SU-DHL-6 (cell line): ENCODE measurements around the gene DIAPH3.

Experiments
- H2AFZ ChIP-seq: fragments of 200-600 bp; sonication (generic); 2 replicates; pipeline ENCODE4 v1.6.1; 2014; ENCODE audit warnings: low read depth, mild to moderate bottlenecking, moderate library complexity, mixed read lengths, antibody characterized with exemption, low read length; ENCODE audit not compliant: severe bottlenecking
- H3F3A ChIP-seq: fragments of 200-600 bp; shearing (Covaris generic); 2 replicates; pipeline ENCODE4 v1.6.0; 2016; ENCODE audit warnings: antibody characterized with exemption, mild to moderate bottlenecking; ENCODE audit not compliant: insufficient read depth
- H3K27ac ChIP-seq: fragments of 200-600 bp; sonication (generic); 2 replicates; pipeline ENCODE4 v1.5.1; 2016; ENCODE audit warnings: low read depth, mild to moderate bottlenecking, low read length, moderate library complexity, mixed read lengths
- H3K27me3 ChIP-seq: fragments of 200-600 bp; sonication (generic), shearing (Covaris generic); 2 replicates; pipeline ENCODE4 v1.6.0; 2014; ENCODE audit warnings: mild to moderate bottlenecking, low read length
- H3K36me3 ChIP-seq: fragments of 200-600 bp; sonication (generic); 2 replicates; pipeline ENCODE4 v1.6.1; 2014; ENCODE audit warnings: mild to moderate bottlenecking, low read length, mixed read lengths
- H3K4me2 ChIP-seq: fragments of 300-600, 200-600 bp; shearing (Covaris generic), sonication (generic); 2 replicates; pipeline ENCODE4 v1.6.0; 2014; ENCODE audit warnings: low read length, low read depth, mild to moderate bottlenecking; ENCODE audit not compliant: poor library complexity, severe bottlenecking
- H3K4me3 ChIP-seq: fragments of 200-600 bp; sonication (generic); 2 replicates; pipeline ENCODE4 v1.5.1; 2014; ENCODE audit warnings: antibody characterized with exemption, low read length, mild to moderate bottlenecking, mixed read lengths; ENCODE audit not compliant: insufficient read depth, poor library complexity, severe bottlenecking
- H3K79me2 ChIP-seq: fragments of 200-600 bp; sonication (generic); 2 replicates; pipeline ENCODE4 v1.6.1; 2014; ENCODE audit warnings: mild to moderate bottlenecking, low read length, moderate library complexity; ENCODE audit not compliant: insufficient read depth
- H3K9ac ChIP-seq: fragments of 200-600 bp; sonication (generic); 2 replicates; pipeline ENCODE4 v1.7.0; 2014; ENCODE audit warnings: mild to moderate bottlenecking, low read length
- H3K9me2 ChIP-seq: fragments of 200-600 bp; sonication (generic); replicated peaks from 2 replicates; pipeline ENCODE4 v1.6.1; 2014; ENCODE audit warnings: low read length; ENCODE audit not compliant: insufficient read depth
- H3K9me3 ChIP-seq: fragments of 200-600 bp; sonication (generic); 2 replicates; pipeline ENCODE4 v1.6.1; 2014; ENCODE audit warnings: low read length, mixed read lengths; ENCODE audit not compliant: insufficient read depth
- H4K20me1 ChIP-seq: fragments of 200-600 bp; sonication (generic); 2 replicates; pipeline ENCODE4 v1.6.1; 2014; ENCODE audit warnings: low read depth, mild to moderate bottlenecking, antibody characterized with exemption, low read length, moderate library complexity, mixed read lengths
- EZH2phosphoT487 ChIP-seq: fragments of 200-600 bp; sonication (generic), shearing (Covaris generic); conservative IDR thresholded peaks from 2 replicates; pipeline ENCODE4 v1.6.1; 2018; ENCODE audit warnings: mild to moderate bottlenecking, antibody characterized with exemption, low read length, moderate library complexity, mixed read lengths
- TF ChIP-seq, protein P1 (sequence below): fragments of 200-600 bp; sonication (generic); IDR thresholded peaks from one replicate; pipeline ENCODE4 v1.5.1; 2017; ENCODE audit warnings: antibody characterized with exemption, mild to moderate bottlenecking, low read length, moderate library complexity; ENCODE audit not compliant: insufficient read depth, poor library complexity, severe bottlenecking

DIAPH3 gene

DNA sequence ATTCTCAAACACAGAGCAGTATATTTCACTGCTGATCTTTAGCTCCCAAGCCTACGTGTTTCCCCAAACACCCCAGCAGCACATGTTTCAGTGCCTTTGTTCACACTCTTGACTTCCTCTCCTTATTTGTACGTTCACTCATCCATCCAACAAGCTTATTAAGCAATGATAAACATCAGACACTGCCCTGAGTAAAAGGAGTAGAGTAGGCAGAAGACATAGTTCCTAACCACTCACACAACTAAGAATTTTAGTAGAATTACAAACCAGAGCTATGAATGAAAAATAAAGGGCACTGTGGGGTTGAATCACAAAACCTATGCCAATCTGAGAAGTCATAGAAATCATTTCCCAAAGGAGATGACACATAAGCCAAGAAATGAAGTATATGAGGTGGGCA lies 213.5 kb downstream of the DIAPH3 start:
- Histone ChIP-seq H3K27ac (no peak overlapping the region), H3K36me3 (no peaks in the 10 kb centered on the region), H3K4me3 (no peak overlapping the region), H2AFZ (no peak overlapping the region), H3K9ac (no peak overlapping the region), H3K79me2 (no peaks in the 10 kb centered on the region), H3F3A (no peaks in the 10 kb centered on the region), H3K9me3 (no peaks in the 10 kb centered on the region), H4K20me1 (no peaks in the 10 kb centered on the region), H3K4me2 (no peak overlapping the region), H3K27me3 (no peaks in the 10 kb centered on the region), H3K9me2 (no peaks in the 10 kb centered on the region)
- TF ChIP-seq EZH2phosphoT487 = no peak
- TF ChIP-seq, protein P1, sequence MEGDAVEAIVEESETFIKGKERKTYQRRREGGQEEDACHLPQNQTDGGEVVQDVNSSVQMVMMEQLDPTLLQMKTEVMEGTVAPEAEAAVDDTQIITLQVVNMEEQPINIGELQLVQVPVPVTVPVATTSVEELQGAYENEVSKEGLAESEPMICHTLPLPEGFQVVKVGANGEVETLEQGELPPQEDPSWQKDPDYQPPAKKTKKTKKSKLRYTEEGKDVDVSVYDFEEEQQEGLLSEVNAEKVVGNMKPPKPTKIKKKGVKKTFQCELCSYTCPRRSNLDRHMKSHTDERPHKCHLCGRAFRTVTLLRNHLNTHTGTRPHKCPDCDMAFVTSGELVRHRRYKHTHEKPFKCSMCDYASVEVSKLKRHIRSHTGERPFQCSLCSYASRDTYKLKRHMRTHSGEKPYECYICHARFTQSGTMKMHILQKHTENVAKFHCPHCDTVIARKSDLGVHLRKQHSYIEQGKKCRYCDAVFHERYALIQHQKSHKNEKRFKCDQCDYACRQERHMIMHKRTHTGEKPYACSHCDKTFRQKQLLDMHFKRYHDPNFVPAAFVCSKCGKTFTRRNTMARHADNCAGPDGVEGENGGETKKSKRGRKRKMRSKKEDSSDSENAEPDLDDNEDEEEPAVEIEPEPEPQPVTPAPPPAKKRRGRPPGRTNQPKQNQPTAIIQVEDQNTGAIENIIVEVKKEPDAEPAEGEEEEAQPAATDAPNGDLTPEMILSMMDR = no peak

DNA sequence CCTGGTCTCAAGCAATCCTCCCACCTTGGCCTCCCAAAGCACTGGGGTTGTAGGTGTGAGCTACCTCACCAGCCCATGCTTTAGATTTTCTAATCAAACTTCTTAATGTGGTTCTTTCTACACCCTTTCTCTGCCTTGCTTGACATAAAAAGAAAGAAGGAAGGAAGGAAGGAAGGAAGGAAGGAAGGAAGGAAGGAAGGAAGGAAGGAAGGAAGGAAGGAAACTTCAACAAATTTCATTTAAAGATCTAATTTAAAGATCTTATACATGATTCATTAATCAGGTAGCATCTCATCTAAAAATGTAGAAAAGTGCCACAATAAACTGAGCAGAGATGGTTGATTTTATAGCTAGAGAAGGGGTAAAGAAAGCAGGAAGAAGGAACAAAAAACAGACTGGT lies 215.0 kb downstream of the DIAPH3 start:
- no peak overlapping the region for H2AFZ ChIP-seq
- H3K9ac ChIP-seq = no peak overlapping the region
- no peaks in the 10 kb centered on the region for H3K9me2 ChIP-seq
- no peaks in the 10 kb centered on the region for H3K27me3 ChIP-seq
- no peaks in the 10 kb centered on the region for H3K79me2 ChIP-seq
- no peak overlapping the region for H3K4me3 ChIP-seq
- no peak overlapping the region for H3K4me2 ChIP-seq
- no peaks in the 10 kb centered on the region for H3K9me3 ChIP-seq
- no peaks in the 10 kb centered on the region for H3F3A ChIP-seq
- H3K36me3 ChIP-seq = no peaks in the 10 kb centered on the region
- no peak for TF ChIP-seq EZH2phosphoT487
- no peaks in the 10 kb centered on the region for H4K20me1 ChIP-seq
- no peak overlapping the region for H3K27ac ChIP-seq

DNA sequence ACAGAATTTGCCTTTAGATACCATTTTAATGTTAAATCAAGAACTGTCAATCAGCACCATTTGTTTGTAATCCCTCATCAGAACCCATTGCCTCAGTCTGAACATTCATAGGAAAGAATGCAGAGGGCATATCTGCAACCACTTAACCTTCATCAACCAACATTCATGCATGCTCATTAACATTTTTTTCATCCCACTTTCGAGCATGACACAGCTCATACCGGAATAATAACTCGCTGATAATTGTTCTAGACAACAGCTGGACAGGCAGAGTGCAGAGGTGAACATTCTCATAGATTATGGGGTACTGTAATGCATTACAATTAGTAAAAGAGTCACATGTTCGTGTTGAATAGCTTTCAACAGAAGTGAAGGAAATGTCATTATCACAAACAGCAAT lies 216.8 kb downstream of the DIAPH3 start:
- no peaks in the 10 kb centered on the region for H3K9me2 ChIP-seq
- H3K27ac ChIP-seq = no peak overlapping the region
- no peaks in the 10 kb centered on the region for H3K36me3 ChIP-seq
- no peak overlapping the region for H3K4me2 ChIP-seq
- no peaks in the 10 kb centered on the region for H3K79me2 ChIP-seq
- H3K4me3 ChIP-seq = no peak overlapping the region
- no peaks in the 10 kb centered on the region for H3F3A ChIP-seq
- TF ChIP-seq, protein P1 = no peak
- TF ChIP-seq EZH2phosphoT487 = no peak
- H3K27me3 ChIP-seq = no peaks in the 10 kb centered on the region
- H3K9ac ChIP-seq = no peak overlapping the region
- H2AFZ ChIP-seq = no peak overlapping the region
- H4K20me1 ChIP-seq = no peaks in the 10 kb centered on the region
- H3K9me3 ChIP-seq = no peaks in the 10 kb centered on the region

DNA sequence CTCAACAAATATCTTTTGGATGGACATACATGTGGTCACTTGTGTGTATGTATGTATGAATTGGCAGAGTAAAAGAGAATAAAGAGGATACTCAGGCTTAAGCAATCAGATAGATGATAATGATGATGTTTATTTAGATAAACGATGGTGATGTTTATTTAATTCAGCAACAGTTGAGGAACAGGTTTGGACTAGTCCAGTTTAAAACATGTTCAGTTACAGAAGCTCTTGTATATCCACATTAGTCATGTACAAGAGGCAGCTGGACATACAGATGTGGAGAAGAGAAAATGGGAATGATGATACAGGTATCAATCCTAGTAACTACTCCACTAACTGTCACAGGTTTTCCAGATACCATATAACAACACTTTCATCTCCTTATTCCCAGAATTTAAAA lies 232.1 kb downstream of the DIAPH3 start:
- H3K9me3 ChIP-seq = no peaks in the 10 kb centered on the region
- no peaks in the 10 kb centered on the region for H4K20me1 ChIP-seq
- no peaks in the 10 kb centered on the region for H3K36me3 ChIP-seq
- H3K4me3 ChIP-seq = no peak overlapping the region
- H3K27me3 ChIP-seq = no peaks in the 10 kb centered on the region
- H3K9me2 ChIP-seq = no peaks in the 10 kb centered on the region
- H3K9ac ChIP-seq = no peak overlapping the region
- no peaks in the 10 kb centered on the region for H3K79me2 ChIP-seq
- no peaks in the 10 kb centered on the region for H3F3A ChIP-seq
- TF ChIP-seq, protein P1 = no peak
- TF ChIP-seq EZH2phosphoT487 = no peak
- no peak overlapping the region for H3K4me2 ChIP-seq
- no peak overlapping the region for H3K27ac ChIP-seq
- H2AFZ ChIP-seq = no peak overlapping the region
